Activated CD4-positive, CD25-positive, alpha-beta regulatory T cell treated with anti-CD3 and anti-CD28 coated beads, Interleukin-2, amount 50 U/mL, for 24 hours (primary cell): ENCODE results near the gene PAK1IP1.
"Not testable (repeated sequence)": the region's sequence is repeated elsewhere in the genome, so short reads cannot be mapped to it uniquely, and the experiment has no call there.

Experiments
- ATAC-seq, 2 donors: fragments of 150-1000 bp; cut with Tn5 transposase; one replicate each; pipeline ENCODE4 v1.10.0; 2021; ENCODE audit warnings: mild to moderate bottlenecking in 1 of 2, moderate library complexity in 1 of 2

PAK1IP1 gene

DNA sequence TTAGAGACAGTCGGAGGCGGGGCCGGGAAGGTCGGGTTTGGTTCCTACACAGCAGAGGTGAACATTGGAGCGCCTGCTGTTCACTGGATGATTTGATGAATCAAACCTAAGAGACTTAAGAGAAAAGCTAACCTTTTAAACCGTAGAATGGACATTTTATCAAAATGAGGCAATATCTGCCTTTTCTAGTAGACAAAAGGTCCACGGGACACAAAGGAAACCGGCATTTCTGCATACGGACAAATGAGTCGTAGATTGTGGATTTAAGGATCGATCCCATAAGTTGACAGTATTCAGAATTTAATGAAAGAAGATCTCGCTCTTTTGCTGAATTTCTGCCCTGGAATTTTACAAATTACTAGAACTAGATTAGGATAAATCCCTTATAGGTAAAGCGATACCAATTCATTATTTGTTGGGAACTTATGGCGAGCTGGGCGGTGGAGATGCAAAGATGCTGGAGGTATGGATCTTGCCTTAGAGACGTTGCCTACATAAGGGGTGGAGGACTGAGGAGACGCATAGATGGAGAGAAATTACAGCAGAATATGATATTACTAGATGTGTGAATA lies 400 bp downstream of the PAK1IP1 start:
- ATAC-seq = no peak

DNA sequence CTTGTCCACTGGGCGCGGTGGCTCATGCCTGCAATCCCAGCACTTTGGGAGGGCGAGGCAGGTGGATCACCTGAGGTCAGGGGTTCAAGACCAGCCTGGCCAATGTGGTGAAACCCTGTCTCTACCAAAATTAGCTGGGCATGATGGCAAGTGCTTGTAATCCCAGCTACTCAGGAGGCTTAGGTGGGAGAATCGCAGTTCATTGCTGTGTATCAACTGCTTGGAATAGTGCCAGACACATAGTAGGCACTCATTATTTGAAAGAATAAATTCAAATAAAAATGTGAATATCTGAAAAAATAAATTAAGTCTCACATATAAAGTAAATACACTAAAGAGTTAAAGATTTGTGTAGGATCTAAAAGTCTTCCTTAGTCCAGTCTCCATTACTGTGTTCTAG lies 1.9 kb downstream of the PAK1IP1 start:
- no peak for ATAC-seq

DNA sequence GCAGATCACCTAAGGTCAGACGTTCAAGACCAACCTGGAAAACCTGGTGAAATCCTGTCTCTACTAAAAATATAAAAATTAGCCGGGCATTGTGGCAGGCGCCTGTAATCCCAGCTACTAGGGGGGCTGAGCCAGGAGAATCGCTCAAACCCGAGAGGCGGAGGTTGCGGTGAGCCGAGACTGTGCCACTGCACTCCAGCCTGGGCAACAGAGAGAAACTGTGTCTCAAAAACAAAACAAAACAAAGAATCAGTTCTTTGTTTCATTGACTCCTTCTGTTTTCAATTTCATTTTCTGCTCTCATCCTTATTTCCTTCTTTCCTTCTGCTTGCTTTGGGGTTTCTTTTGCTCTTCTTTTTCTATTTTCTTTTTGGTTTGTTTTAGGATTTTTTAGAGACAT lies 19.2 kb downstream of the PAK1IP1 start:
- ATAC-seq = no peak

DNA sequence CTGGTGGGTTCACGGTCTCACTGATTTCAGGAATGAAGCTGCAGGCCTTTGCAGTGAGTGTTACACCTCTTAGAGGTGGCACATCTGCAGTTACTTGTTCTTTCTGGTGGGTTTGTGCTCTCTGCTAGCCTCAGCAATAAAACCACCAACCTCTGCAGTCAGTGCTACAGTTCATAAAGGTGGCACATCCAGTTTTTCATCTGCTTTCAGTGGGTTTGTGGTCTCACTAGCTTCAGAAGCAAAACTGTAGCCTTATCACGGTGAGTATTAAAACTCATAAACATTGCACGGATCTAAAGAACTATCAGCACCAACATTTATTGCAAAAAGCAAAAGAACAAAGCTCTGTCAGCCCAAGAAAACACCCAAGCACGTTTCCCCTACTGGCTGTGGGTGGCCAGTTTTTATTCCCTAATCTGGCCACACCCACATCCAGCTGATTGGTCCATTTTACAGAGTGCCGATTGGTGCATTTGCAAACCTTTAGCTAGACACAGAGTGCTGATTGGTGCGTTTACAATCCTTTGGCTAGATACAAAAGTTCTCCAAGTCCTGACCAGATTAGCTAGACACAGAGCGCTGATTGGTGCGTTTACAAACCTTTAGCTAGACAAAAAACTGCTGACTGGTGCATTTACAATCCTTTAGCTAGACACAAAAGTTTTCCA lies 24.7 kb downstream of the PAK1IP1 start:
- no peak for ATAC-seq

DNA sequence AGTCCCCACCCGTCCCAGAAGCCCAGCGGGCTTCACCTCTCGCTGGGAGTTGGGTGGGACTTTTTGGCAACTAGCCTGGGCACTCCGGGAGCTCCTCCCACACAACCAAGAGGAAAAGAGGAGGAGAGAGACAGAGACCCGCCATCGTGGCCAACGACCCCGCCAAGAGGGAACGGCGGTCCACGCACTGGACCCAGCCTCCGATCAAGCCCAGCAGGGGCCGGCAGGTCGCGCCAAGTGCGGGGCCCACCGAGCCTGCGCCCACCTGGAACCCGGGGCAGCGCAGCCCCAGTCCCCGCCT lies 25.1 kb downstream of the PAK1IP1 start:
- no peak for ATAC-seq

DNA sequence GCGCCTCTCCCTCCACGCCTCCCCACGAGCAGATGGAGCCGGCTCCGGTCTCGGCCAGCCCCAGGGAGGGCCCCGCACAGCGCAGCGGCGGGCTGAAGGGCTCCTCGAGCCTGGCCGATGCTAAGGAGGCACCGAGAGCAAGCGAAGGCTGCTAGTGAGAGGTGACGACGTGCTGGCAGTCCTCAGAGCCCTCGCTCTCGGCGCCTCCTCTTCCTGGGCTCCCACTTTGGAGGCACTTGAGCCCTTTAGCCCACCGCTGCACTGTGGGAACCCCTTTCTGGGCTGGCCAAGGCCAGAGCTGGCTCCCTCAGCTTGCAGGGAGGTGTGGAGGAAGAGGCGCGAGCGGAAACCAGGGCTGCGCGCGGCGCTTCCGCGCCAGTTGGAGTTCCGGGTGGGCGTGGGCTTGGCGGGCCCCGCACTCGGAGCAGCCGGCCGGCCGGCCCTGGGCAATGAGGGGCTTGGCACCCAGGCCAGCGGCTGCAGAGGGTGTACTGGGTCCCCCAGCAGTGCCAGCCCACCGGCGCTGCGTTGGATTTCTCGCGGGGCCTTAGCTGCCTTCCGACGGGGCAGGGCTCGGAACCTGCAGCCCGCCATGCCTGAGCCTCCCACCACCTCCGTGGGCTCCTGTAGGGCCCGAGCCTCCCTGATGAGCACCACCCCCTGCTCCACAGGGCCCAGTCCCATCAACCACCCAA lies 25.6 kb downstream of the PAK1IP1 start:
- peak; percentile 27 to 31 for ATAC-seq

DNA sequence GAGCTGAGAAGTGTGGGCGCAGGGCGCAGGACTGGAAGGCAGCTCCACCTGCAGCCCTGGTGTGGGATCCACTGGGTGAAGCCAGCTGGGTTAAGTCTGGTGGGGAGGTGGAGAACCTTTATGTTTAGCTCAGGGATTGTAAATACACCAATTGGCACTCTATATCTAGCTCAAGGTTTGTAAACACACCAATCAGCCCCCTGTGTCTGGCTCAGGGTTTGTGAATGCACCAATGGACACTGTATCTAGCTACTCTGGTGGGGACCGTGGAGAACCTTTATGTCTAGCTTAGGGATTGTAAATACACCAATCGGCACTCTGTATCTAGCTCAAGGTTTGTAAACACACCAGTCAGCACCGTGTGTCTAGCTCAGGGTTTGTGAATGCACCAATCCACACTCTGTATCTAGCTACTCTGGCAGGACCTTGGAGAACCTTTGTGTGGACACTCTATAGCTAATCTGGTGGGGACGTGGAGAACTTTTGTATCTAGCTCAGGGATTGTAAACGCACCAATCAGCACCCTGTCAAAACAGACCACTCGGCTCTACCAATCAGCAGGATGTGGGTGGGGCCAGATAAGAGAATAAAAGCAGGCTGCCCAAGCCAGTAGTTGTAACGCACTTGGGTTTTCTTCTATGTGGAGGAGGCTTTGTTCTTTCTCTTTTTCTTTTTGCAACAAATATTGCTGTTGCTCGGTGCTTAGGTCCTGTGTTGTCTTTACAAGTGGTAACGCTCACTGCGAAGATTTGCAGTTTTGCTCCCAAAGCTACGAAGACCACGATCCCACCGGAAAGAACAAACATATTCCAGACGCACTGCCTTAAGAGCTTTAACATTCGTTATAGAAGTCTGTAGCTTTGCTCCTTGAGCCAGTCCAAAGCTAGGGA lies 26.4 kb downstream of the PAK1IP1 start:
- ATAC-seq = not testable (repeated sequence)

DNA sequence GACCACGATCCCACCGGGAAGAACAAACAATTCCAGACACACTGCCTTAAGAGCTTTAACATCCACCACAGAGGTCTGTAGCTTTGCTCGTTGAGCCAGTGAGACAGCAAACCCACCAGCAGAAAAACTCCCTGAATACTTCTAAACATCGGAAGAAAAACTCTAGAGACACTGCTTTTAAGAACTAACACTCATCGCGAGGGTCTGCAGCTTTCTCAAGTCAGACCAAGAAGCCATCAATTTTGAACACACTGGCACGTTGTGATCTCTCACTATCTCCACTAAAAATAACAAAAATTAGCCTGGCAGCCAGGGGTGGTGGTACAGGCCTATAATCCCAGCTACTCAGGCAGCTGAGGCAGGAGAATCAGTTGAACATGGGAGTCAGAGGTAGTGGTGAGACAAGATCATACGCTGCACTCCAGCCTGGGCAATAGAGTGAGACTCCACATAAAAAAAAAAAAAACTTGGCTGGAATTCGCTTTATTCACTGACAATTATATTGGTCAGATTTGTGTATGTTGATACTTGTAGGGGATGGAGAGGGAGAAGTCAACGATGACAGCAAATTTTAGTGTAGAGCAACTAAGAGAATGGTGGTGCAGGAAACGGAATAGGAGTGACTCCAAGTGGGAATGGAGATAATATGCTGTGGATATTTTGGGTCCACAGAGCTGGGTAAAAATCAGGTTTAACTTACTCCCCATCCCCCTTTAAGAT lies 27.2 kb downstream of the PAK1IP1 start:
- no peak for ATAC-seq

DNA sequence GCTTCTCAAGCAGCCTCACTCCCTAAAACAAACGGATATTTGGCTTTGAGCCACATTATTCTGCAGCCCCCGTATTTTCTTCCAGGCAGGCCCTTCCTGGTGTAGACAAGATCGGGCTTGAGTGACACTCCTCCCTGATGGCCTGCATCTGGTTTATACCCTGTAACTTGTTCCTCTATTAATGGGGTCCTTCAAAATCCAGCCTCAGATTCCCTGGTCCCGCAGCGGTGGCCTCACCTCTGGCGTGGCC lies 27.7 kb downstream of the PAK1IP1 start:
- ATAC-seq = no peak

DNA sequence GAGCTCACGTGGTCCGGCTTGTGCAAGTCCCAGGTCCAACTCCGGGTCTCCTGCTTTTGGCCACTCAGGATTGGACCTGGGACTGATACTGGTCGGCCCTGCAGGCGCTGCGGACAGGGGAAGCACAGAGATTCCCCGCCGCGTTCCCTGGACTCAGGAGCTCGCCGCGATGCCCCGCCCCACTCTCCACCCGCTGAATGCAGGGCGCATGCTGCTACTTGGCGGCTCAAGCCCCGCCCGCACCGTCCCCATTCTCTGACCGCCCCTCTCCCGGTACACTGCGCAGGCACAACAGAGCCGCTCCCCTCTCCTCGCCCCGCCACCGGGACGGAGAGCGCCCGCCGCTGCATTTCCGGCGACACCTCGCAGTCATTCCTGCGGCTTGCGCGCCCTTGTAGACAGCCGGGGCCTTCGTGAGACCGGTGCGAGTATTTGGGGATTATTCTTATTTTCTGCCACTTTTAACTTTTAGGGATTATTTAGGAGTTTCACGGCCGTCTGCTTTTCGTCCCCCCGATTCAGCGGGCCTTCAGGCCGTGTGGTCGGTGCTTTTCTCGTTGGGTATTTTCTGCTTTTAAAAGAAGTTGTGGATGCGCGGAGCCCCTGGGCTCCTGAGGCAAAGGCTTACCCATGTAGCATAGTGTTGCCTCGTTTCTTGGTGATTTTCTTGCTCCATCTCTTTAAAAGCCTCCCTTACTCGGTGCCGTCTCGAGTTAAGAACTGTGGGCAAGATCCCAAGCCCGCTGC lies 28.2 kb downstream of the PAK1IP1 start, which contains the start of gene TMEM14C:
TMEM14C (plus strand) TSS at position 251 of the 747 bp plus-strand sequence. CDS start 1,544 bp downstream, outside the sequence.
- ATAC-seq = peak; percentile 97 to 98

DNA sequence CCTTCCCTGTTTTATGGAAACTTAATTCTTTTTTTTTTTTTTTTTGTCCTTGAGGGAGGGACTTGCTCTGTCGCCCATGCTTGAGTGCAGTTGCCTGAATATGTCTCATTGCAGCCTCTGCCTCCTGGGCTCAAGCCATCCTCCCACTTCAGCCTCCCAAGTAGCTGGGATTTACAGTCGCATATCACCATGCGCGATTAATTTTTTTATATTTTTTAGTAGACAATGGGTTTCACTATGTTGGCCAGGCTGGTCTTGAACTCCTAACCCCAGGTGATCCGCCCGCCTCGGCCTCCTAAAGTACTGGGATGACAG lies 28.8 kb downstream of the PAK1IP1 start:
- no peak for ATAC-seq

DNA sequence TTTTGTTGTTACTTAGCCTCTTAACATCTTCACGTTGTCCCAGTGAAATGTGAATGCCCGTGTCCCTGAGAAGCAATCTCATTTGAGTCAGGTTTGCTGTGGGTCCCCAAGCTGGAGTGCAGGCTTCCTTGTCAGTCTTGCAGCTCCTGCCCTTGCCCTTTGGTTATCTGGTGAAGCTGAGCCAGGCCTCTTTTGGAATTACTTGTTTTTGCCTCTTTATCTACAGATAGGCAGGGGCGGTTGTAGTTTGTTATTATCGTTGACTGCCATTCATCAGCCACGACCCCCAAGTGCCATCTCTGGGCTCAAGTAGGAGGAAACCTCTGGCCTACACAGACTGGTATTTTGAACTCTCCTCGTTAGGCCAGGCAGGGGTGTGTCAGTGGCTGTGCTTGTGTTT lies 30.3 kb downstream of the PAK1IP1 start:
- no peak for ATAC-seq

DNA sequence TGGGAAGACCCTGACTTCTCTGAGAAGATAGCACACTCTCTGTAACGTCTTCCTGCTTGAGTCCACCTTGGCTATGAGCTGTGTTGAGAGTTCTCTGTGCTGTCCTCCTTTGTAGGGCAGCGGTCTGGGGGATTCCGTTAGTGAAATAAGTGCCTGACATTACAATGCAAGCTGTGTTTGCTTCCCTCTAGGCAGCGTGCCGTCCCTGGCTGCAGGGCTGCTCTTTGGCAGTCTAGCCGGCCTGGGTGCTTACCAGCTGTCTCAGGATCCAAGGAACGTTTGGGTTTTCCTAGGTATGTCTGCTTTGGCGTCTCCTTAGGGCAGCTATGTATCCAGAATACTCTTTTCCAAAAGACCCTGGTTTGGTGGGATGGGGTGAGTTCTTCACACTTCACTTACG lies 30.9 kb downstream of the PAK1IP1 start:
- ATAC-seq = no peak

DNA sequence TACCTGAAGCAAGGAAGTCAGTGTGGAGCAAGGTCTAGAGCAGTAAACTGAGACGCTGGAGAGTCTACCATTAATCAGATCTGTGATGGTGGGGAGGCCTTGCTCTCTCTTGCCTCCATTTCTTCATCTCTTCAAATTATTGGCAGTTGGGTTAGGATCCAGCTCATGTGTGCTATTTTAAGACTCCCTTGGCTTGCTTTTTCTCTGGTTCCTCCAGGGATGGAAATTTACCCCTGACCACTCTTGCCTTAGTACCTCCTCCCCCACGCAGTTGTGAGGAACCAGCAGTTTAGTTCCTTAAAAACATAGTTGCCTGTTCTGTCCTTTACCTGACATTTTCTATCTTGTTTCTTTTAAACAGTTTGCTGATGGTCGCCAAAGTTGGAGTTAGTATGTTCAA lies 35.5 kb downstream of the PAK1IP1 start:
- ATAC-seq = no peak

DNA sequence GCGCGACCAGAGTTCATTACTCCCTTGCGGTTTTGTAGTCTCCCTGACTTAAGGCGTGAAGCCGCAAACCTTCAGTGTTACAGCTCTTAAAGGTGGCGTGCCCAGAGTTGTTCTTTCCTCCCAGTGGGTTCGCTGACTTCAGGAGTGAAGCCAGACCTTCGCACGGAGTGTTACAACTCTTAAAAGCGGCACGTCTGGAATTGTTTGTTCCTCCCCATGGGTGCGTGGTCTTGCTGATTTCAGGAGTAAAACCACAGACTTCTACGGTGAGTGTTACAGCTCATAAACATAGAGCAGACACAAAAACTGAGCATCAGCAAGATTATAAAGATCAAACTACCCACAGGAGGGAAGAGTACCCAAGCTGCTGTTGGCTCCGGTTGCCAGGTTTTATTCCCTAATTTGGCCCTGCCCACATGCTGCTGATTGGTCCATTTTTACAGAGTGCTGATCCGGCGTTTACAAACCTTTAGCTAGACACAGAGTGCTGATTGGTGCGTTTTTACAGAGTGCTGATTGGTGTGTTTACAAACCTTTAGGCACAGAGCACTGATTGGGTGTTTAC lies 38.5 kb downstream of the PAK1IP1 start:
- no peak for ATAC-seq

DNA sequence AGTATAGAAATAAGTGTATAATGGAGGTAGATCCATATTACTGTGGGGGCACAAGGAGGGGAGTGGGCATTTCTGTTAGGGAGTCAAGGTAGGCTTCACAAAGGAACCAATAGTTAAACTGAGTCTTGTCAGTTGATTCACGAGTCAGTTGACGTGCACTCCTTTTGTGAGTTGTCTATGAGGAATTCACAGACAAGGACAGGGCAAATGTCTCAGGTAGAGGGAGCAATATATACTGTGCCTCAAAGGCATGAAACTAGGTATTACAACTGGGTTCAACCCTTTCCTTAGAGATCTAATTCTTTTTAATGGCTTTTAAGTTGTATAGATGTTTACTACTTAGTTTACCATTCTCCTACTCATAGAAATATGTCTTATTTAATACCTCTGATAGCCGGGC lies 39.1 kb downstream of the PAK1IP1 start:
- no peak for ATAC-seq

DNA sequence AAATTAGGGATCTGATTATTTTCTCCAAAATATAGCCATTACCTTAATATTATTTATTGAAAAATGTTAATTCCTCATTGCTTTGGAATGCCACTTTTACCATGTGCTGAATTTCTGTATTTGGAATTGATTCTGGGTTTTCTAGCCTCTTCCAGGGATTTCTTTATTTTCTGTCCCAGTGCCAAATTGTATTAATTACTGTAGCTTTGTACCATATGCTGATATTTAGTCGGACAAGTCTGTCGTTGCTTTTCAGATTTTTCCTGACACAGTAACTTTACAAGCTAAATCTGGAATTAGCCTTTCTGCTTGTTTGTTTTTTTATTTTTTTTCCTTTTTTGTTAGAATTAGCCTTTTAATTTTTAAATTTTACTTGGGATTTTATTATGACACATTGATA lies 42.0 kb downstream of the PAK1IP1 start:
- no peak for ATAC-seq

DNA sequence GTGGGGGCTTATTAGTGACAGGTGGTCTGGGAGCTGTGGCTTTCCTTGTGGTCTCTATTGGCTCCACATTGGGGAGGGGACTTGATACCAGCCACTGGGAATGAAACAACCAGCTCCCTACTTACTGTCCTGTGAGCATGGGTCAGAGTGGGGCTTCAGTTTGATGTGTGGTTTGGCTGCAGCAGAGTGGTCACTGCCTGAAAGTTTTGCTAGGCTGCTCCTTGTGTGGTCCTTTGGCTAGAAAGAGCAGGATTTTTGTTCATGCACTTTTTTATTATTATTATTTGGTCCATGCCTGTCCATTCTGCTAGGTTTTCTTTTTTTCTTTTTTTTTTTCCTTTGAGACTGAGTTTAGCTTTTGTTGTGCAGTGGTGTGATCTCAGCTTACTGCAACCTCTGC lies 45.3 kb downstream of the PAK1IP1 start:
- ATAC-seq = no peak

DNA sequence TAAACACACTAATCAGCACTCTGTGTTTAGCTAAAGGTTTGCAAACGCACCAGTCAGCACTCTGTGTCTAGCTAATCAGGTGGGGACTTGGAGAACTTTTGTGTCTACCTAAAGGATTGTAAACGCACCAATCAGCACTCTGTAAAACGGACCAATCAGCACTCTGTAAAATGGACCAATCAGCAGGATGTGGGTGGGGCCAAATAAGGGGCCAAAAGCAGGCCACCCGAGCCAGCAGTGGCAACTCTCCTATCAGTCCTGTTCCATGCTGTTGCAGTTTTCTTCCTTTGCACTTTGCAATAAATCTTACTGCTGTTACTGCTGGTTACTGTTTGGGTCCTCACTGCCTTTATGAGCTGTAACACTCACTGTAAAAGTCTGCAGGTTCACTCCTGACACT lies 46.9 kb downstream of the PAK1IP1 start:
- ATAC-seq = not testable (repeated sequence)

DNA sequence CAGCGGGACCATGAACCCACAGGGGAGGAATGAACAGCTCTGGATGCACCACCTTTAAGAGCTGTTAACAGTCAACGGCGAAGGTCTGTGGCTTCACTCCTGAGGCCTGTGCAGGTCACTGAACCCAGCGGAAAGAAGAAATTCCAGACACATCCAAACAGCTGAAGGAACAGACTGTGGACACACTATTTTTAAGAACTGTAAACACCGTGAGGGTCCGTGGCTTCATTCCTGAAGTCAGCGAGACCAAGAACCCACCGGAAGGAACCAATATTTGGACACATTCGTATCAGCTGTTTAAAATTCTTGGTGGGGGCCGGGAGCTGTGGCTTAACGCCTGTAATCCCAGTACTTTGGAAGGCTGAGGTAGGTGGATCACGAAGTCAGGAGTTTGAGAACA lies 47.5 kb downstream of the PAK1IP1 start:
- ATAC-seq = no peak

DNA sequence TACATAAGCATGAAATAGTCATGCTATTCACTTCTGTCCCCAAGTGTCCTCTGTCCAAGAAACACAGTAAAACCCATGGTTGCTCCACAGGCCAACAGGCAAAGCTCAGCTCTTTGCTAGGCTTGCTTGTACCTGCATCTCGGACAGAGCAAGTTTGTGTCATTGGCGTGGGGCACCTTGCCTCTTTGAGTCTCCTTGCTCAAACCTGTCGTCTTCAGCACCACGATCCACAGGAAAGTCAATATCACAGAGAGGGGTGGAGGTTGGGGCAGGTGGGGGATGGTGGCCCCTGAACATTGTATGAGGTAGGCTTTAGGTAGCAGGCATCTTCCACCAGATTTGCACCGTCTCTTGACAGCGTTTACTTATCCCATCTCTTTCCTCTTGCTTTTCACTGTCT lies 48.7 kb downstream of the PAK1IP1 start:
- ATAC-seq = no peak

DNA sequence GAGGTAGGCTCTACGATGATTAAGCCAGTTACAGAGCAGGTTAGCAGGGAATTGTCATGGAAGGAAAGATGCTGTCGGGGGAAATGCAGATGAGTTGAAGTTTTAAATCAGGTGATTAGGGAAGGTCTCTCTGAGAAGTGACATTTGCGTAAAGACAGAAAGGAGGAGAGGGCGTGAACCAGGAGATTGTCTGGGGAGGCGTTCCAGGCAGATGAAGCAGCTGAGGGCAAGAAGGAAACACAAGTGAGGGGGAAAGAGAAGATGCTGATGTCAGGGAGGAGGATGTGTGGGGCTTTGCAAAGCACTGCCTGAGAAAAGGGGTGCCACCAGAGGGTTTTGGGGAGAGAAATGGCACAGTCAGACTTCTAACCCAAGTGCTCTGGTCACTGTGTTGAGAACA lies 50.3 kb downstream of the PAK1IP1 start:
- ATAC-seq = no peak
